ENCODE results near the gene PRCC.

- TF ChIP-seq FOXK2 (IDR thresholded peaks at IDR 0.05) (no peak), ELF4 (IDR thresholded peaks at IDR 0.05) (no peak), TARDBP (IDR thresholded peaks at IDR 0.05) (no peak), FOXM1 (IDR thresholded peaks at IDR 0.05; ENCODE audit: borderline replicate concordance) (no peak), HDGF (IDR thresholded peaks at IDR 0.05; ENCODE audit: borderline replicate concordance) (no peak), BHLHE40 (IDR thresholded peaks at IDR 0.05; ENCODE audit: borderline replicate concordance) (no peak), SUZ12 (IDR thresholded peaks at IDR 0.05) (no peak), ZNF384 (IDR thresholded peaks at IDR 0.05) (no peak), SP1 (IDR thresholded peaks at IDR 0.05) (no peak), CTBP1 (IDR thresholded peaks at IDR 0.05; ENCODE audit: borderline replicate concordance) (no peak), ARNT (IDR thresholded peaks at IDR 0.05) (no peak), FOXA1 (IDR thresholded peaks at IDR 0.05) (no peak), LEF1 (IDR thresholded peaks at IDR 0.05; ENCODE audit: borderline replicate concordance) (no peak)
Observed at GRCh38 chr1:156788136-156788535, 20.8 kb downstream of the PRCC start.
